HEK293T (cell line): ENCODE data around the gene TEAD1.

Experiments used
- CTCF ChIA-PET: fragments of 350-600 bp; formaldehyde crosslinking; extraction: SDS; loops from one replicate; lab custom pipeline; 2021; ENCODE audit warnings: antibody characterized with exemption, inconsistent platforms; lab: Yijun Ruan, JAX
- POLR2A ChIA-PET: fragments of 350-600 bp; formaldehyde crosslinking; extraction: SDS; loops from one replicate; lab custom pipeline; 2020; ENCODE audit warnings: antibody characterized with exemption, inconsistent platforms; lab: Yijun Ruan, JAX
- DNase-seq: peaks from one replicate; pipeline ENCODE4 v3.0.0; 2012; ENCODE audit warnings: mixed read lengths; ENCODE audit errors: extremely low spot score
- ARNT ChIP-seq: fragments of 450-650 bp; IDR thresholded peaks from 2 replicates; pipeline ENCODE4 v1.6.1; 2017; ENCODE audit warnings: mild to moderate bottlenecking
- BHLHE40 ChIP-seq: fragments of 450-650 bp; IDR thresholded peaks from 2 replicates; pipeline ENCODE4 v1.6.1; 2016; ENCODE audit warnings: mild to moderate bottlenecking, moderate library complexity, borderline replicate concordance
- CTBP1 ChIP-seq: fragments of 450-650 bp; IDR thresholded peaks from 2 replicates; pipeline ENCODE4 v1.6.1; 2016; ENCODE audit warnings: borderline replicate concordance
- ELF4 ChIP-seq: fragments of 450-650 bp; IDR thresholded peaks from 2 replicates; pipeline ENCODE4 v1.6.1; 2017; ENCODE audit warnings: antibody characterized with exemption
- FOXA1 ChIP-seq: fragments of 450-650 bp; IDR thresholded peaks from 2 replicates; pipeline ENCODE4 v1.6.1; 2016; ENCODE audit warnings: mild to moderate bottlenecking
- FOXK2 ChIP-seq: fragments of 450-650 bp; IDR thresholded peaks from 2 replicates; pipeline ENCODE4 v1.6.1; 2016; ENCODE audit warnings: mild to moderate bottlenecking
- FOXM1 ChIP-seq: fragments of 450-650 bp; IDR thresholded peaks from 2 replicates; pipeline ENCODE4 v1.6.1; 2017; ENCODE audit warnings: mild to moderate bottlenecking, borderline replicate concordance
- HDGF ChIP-seq: fragments of 450-650 bp; IDR thresholded peaks from 2 replicates; pipeline ENCODE4 v1.6.1; 2017; ENCODE audit warnings: antibody characterized with exemption, borderline replicate concordance
- L3MBTL2 ChIP-seq: fragments of 450-650 bp; conservative IDR thresholded peaks from 2 replicates; pipeline ENCODE4 v1.6.1; 2016; ENCODE audit warnings: mild to moderate bottlenecking
- LEF1 ChIP-seq: fragments of 450-650 bp; IDR thresholded peaks from 2 replicates; pipeline ENCODE4 v1.6.1; 2017; ENCODE audit warnings: mild to moderate bottlenecking, borderline replicate concordance
- NFRKB ChIP-seq: fragments of 450-650 bp; IDR thresholded peaks from 2 replicates; pipeline ENCODE4 v1.6.1; 2016; ENCODE audit warnings: mild to moderate bottlenecking, moderate library complexity
- PKNOX1 ChIP-seq: fragments of 450-650 bp; IDR thresholded peaks from 2 replicates; pipeline ENCODE4 v1.6.1; 2016
- SP1 ChIP-seq: fragments of 450-650 bp; IDR thresholded peaks from 2 replicates; pipeline ENCODE4 v1.6.1; 2017
- SUZ12 ChIP-seq: fragments of 450-650 bp; IDR thresholded peaks from 2 replicates; pipeline ENCODE4 v1.6.1; 2016; ENCODE audit warnings: mild to moderate bottlenecking
- TARDBP ChIP-seq: fragments of 450-650 bp; IDR thresholded peaks from 2 replicates; pipeline ENCODE4 v1.6.1; 2016
- ZNF384 ChIP-seq: fragments of 450-650 bp; IDR thresholded peaks from 2 replicates; pipeline ENCODE4 v1.6.1; 2016

TEAD1 gene

GRCh38 chr11:12744826-12745502 is 70.7 kb downstream of the TEAD1 start:
- no peak for TF ChIP-seq PKNOX1
- no peak for TF ChIP-seq L3MBTL2
- no peak for TF ChIP-seq ARNT
- no peak for TF ChIP-seq CTBP1
- no peak for DNase-seq
- ChIA-PET POLR2A (no interaction called here), CTCF (no interaction called here)

GRCh38 chr11:12745787-12746186 is 71.6 kb downstream of the TEAD1 start:
- no peak for DNase-seq
- ChIA-PET POLR2A (no interaction called here), CTCF (interaction anchor here (0.7 to 0.8 kb wide), 2 partner anchors 14 to 18 kb away, joined by 3 read pairs; no protein-coding TSS in a partner anchor)
- TF ChIP-seq CTBP1: no peak
- TF ChIP-seq BHLHE40: no peak
- no peak for TF ChIP-seq PKNOX1
- no peak for TF ChIP-seq ARNT
- no peak for TF ChIP-seq ELF4
- TF ChIP-seq TARDBP: no peak
- TF ChIP-seq FOXK2: no peak
- TF ChIP-seq ZNF384: no peak
- TF ChIP-seq FOXA1: no peak
- no peak for TF ChIP-seq FOXM1
- TF ChIP-seq SP1: no peak
- no peak for TF ChIP-seq SUZ12
- TF ChIP-seq HDGF: no peak
- TF ChIP-seq NFRKB: no peak
- no peak for TF ChIP-seq LEF1
- TF ChIP-seq L3MBTL2: no peak

GRCh38 chr11:12746593-12747097 is 72.4 kb downstream of the TEAD1 start:
- ChIA-PET CTCF (interaction anchor here (0.6 to 0.7 kb wide), 3 partner anchors 13 to 67 kb away, joined by 3 read pairs; no protein-coding TSS in a partner anchor), POLR2A (interaction anchor here (0.6 kb wide), 1 partner anchor 21 kb away, joined by 3 read pairs; no protein-coding TSS in a partner anchor)
- TF ChIP-seq ZNF384: peak; percentile 87
- peak; percentile 99 for TF ChIP-seq L3MBTL2
- no peak for TF ChIP-seq BHLHE40
- DNase-seq: peak; percentile 91

GRCh38 chr11:12748561-12748960 is 74.3 kb downstream of the TEAD1 start:
- CTCF ChIA-PET: no interaction called here
- POLR2A ChIA-PET: no interaction called here
- TF ChIP-seq PKNOX1 (no peak), FOXA1 (no peak), CTBP1 (no peak), ELF4 (no peak), BHLHE40 (no peak), HDGF (no peak), FOXM1 (no peak), SUZ12 (no peak), LEF1 (no peak), L3MBTL2 (no peak)
- no peak for DNase-seq

- CTCF ChIA-PET: no interaction called here
- TF ChIP-seq SUZ12 (no peak), L3MBTL2 (no peak), BHLHE40 (no peak), PKNOX1 (no peak), CTBP1 (no peak)
- POLR2A ChIA-PET: no interaction called here
- DNase-seq: no peak
Measured at GRCh38 chr11:12749442-12749841, 75.2 kb downstream of the TEAD1 start.

GRCh38 chr11:12750181-12750580 is 76.0 kb downstream of the TEAD1 start:
- ChIA-PET POLR2A (no interaction called here), CTCF (no interaction called here)
- DNase-seq: no peak
- TF ChIP-seq ELF4: no peak
- TF ChIP-seq FOXM1: no peak
- TF ChIP-seq TARDBP: no peak
- TF ChIP-seq LEF1: no peak
- TF ChIP-seq PKNOX1: no peak
- no peak for TF ChIP-seq BHLHE40
- no peak for TF ChIP-seq SP1
- no peak for TF ChIP-seq HDGF
- no peak for TF ChIP-seq SUZ12
- TF ChIP-seq FOXA1: no peak
- TF ChIP-seq FOXK2: no peak
